Cardiac septum (tissue), 1 donor: ENCODE data around the gene GCLM. TPM values are rescaled to one million over a fixed set of nuclear protein-coding genes. Genes with fewer than 3 reads are reported as not detected.
"Not testable (repeated sequence)": the region's sequence is repeated elsewhere in the genome, so short reads cannot be mapped to it uniquely, and the experiment has no call there.

Experiments
- DNase-seq: peaks from one replicate; pipeline ENCODE4 v3.0.0-alpha.2; 2020; ENCODE audit warnings: low spot score
- intact Hi-C: fragments of 100-400 bp; cut with DNase I; formaldehyde crosslinking; loops from one replicate; pipeline ENCODE4 v1.14.0; 2022
- total RNA-seq: library from RNA; stranded (reverse); fragmentation: NEBNext Ultra II Directional; extraction: Animal tissue kit (Norgen Biotek cat#: 25700); gene quantifications from one replicate; pipeline ENCODE4 v1.2.1, GENCODE V29; 2021
- donor health status: DM: no; HTN: no; CAD: no.

GCLM gene
- total RNA-seq, 1 donor from 2014 or later, result 10.5 TPM

DNA sequence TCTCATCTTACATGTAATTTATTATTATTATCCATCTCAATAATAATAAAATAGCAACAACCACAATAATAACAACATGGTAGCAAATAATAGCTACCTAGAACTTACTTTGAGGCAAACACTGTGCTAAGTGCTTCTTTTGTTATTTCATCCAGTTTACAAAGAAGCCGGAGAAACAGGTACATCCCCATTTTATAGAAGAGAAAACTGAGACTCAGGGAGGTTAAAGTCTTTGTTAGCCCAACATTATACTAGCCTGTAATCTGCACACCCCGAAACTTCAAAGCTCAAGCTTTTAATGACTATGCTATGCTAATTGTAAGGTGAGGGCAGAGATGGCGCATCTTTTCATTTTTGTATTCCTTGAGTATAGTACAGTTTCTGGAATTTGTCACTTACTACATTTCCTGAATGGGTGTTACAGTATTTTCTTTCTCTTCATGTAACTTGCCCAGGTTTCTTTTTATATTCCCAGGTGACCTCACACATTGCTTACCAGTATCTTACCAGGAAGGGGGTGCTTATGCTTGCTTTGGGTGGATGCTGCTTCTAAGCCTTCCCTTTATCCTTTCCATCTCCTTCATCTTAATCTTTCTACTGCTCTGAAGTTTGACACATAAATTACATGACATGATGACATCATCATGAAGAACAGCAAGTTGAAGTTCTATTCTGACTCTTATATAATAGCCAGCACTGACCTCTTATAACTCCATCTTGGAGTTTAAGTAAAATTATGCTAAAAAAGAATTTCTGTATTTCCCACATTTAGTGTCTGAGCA, 8.3 kb downstream of the GCLM start:
- intact Hi-C loops, result no loop called here
- no peak for DNase-seq

DNA sequence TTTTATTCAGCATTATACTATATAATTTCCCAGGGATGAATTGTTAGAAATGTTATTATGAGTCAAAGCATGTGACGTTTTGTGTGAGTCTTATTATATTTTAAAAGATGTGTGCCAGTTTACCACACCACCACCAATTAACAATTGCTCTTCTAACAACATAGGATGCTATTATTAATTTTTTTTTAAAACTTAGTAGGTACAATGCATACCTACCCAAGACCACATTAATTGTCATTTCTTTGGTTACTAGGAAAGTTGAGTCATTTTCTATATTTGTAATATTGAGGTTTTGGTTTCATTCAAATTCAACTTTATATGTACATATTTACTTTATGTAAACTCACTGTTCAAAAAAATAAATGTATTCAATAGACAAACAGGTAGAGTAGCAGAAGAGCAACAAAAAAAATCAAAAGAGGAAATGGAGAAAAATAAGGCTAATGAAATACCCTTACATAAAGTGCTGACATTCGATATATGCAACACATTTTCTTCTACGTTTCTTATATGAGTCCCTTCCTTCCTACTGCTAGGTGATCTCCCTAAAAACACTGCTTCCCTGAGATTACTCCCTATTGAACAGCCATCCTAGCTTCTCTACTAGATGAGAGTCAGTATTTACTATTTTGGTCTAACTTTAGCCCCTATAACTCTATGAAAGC, 9.6 kb downstream of the GCLM start:
- intact Hi-C loops, result no loop called here
- no peak for DNase-seq

GRCh38 chr1:93888900-93889299, 20.3 kb downstream of the GCLM start:
- intact Hi-C loops, result no loop called here
- DNase-seq, result no peak

DNA sequence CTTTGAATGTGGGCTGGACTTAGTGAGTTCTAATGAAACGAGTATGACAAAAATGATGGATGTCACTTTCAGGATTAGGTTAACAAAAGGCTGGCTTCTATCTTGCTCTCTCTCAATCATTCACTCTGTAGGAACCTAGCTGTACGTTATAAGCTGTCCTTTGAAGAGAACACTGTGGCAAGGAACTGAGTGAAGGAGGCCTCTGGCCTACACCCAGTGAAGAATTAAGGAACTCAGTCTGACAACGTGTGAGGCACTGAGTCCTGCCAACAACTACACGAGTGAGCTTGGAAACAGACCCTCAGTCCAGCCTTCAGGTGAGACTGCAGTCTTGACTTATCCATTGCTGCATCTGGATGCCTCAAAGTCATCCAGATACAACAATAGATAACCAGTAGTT, 27.0 kb downstream of the GCLM start:
- no peak for DNase-seq
- intact Hi-C loops, result no loop called here

GRCh38 chr1:93880731-93881130, 28.5 kb downstream of the GCLM start:
- DNase-seq, result no peak
- intact Hi-C loops, result no loop called here

- intact Hi-C loops, result no loop called here
- DNase-seq, result peak; percentile 96
Measured at GRCh38 chr1:93878889-93879586, 30.2 kb downstream of the GCLM start, which contains the start of gene DNTTIP2. Gene DNTTIP2 (minus strand): TSS chr1:93879206. CDS start chr1:93879148, 58 bp downstream.

DNA sequence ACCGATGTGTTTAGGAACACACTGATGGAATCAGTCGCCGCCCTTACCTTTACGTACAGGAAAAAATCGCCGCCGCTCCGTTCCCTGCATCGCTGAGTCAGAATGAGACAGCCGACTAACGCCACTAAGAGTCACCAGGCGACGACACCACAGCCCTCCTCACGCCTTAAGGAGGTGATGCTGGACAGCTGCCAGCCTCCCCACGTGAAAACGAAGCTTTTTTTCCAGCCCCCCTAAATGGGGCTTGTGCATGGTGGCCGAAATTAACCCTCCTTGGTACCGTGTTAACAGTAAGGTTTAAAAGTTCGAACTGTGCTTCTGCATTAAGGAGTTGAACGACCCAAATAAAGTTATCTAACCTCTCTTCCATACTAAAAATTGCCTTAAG, 30.7 kb downstream of the GCLM start:
- intact Hi-C loops, result no loop called here

DNA sequence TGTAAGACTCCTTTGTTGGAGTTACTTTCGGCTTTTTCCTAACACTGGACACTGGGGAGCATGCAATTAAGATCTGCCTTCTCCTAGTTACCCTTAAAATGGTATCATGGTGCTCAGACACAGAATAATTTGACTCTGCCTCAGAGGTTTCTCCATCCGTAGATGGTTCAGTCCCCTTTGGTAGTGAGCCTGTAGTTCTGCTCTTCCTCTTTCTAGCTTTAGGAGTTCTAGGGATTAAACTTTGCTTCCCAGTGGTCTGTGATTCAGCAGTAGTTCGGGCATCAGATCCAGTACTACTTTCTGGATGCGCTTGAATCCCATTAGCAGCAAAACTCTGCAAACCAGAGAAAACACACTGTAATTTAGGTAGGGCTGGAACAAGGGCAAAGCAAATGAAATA, 31.7 kb downstream of the GCLM start:
- intact Hi-C loops, result no loop called here
- no peak for DNase-seq

More for the DNA sequence above, 30.7 kb downstream of the GCLM start:
- DNase-seq, result peak; percentile 89

DNA sequence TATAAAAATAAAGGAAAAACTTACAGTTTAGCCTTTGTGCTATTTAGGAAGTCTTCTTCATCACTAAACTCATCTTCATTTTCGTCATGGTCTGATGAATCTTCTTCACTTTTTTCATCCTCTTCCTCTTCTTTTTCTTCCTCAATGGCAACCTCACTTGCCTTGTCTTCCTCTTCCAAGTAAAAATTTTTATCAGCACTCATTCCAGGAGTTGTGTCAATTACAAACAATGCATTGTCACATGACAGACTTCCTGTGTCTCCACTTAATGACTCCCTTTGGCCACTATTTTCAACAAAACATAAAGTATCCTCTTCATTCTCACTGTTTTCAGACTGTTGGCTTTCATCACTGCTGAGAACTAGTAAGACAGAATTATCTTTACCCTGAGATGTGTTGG, 33.0 kb downstream of the GCLM start:
- intact Hi-C loops, result no loop called here
- no peak for DNase-seq

DNA sequence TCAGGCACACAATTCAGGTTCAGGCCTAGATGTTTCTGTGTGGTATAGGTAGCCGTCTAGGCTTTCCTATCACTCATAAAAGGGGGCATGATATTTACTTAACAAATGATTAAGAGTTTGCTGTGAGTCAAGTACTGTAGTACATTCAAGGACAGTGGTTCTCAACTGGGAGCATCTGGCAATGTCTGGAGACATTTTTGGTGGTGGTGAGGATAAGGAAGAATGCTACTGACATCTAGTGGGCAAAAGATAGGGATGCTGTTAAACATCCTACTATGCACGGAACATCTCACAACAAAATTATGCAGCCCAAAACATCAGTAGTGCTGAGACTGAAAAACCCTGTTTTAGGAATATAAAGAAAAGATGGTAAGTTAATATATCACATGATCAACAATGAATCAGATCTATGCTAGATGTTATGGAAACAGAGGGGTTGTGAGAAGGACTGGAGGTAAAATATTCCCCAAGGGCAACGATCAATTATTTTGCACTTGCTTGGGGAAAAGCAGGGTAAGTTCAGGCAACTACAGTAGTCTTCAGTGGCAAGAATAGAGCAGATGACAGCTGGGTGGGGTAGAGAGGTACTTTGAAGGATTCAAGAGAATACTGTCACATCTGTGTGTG, 35.1 kb downstream of the GCLM start:
- intact Hi-C loops, result no loop called here
- no peak for DNase-seq

DNA sequence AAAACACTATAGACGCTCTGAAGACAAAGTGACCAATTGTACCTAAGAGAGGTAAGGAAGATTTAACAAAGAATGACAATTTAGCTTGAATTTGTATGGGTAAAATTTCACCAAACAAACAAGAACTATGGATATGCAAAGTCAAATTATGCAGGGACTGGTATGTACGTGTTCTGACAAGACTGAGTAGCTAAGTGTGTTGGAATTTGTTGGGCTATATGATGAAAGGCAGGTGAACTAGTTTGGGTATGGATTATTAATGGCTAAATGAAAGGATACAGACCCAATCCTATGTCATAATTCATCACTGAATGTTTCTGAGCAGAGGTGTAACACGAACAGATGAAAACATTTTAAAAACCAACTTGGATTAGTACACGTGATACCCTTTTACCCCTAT, 37.9 kb downstream of the GCLM start:
- no peak for DNase-seq
- intact Hi-C loops, result no loop called here

DNA sequence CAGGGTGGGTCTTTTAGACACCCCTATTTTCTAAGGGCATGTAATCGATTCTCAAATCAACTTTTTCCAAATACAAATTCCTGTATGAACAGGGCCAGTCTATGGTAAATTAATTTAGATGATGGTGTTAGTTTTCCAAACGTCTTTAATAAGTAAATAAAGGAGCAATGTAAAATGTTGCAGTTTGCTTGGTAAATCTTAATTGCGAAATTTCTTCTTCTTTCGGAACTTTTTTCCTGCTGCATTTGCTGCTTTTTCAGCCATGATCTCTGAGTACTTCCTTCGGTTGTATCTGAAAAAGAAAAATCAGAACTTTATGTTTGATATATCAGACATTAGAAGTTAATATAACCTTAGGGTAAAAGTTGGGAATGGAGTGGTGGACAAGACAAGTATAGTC, 39.6 kb downstream of the GCLM start:
- intact Hi-C loops, result no loop called here
- no peak for DNase-seq

DNA sequence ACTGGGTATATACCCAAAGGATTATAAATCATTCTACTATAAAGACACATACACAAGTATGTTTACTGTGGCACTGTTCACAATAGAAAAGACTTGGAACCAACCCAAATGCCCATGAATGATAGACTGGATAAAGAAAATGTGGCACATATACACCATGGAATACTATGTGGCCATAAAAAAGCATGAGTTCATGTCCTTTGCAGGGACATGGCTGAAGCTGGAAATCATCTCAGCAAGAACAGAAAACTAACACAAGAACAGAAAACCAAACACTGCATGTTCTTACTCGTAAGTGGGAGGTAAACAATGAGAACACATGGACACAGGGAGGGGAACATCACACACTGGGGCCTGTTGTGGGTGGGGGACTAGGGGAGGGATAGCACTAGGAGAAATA, 40.7 kb downstream of the GCLM start:
- DNase-seq, intact Hi-C loops: not testable (repeated sequence)

DNA sequence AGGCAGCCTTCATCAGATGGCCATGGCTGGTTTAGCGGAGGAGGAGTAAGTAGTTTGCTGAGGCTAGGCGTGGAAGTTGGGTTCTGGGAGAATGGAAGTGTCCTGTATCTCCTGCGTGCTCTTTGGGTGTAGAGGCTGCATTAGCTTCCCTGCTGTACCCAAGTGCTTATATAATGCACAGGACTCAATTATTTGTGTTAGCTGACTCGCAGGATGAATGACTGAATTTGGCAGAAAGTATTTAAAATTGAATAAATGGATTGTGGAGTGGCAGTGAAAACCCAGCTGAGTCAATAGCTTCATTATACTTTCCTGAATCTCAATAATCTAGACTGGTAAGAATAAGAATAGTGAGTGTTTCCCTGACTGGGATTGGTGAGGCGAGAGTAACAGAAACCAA, 44.0 kb downstream of the GCLM start:
- intact Hi-C loops, result no loop called here

DNA sequence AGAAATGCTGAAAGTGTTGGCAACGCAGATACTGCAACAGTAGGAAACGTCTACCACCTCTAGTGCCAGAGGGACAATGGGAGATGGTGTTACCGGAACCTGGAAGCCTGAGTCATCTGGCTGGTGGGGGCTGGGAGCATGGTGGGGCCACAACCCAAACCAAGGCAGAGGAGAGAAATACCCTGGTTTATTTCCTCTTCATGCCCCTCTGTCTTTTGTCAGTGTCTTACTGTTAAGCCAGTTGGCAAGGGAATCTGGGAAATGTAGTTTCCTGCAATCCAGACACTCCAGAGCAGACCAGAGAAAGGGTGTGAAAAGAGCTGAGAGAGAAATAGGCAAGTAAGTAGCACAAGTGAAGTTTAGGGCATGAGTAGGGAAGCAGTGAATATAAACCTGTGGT, 45.1 kb downstream of the GCLM start:
- no peak for DNase-seq
- intact Hi-C loops, result no loop called here

More for the DNA sequence above, 44.0 kb downstream of the GCLM start:
- no peak for DNase-seq

DNA sequence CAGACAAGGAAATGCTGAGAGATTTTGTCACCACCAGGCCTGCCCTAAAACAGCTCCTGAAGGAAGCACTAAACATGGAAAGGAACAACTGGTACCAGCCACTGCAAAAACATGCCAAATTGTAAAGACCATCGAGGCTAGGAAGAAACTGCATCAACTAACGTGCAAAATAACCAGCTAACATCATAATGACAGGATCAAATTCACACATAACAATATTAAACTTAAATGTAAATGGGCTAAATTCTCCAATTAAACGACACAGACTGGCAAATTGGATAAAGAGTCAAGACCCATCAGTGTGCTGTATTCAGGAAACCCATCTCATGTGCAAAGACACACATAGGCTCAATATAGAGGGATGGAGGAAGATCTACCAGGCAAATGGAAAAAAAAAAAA, 51.6 kb downstream of the GCLM start:
- intact Hi-C loops, DNase-seq: not testable (repeated sequence)

- DNase-seq, intact Hi-C loops: not testable (repeated sequence)
Measured at GRCh38 chr1:93855983-93856382, 53.2 kb downstream of the GCLM start.

DNA sequence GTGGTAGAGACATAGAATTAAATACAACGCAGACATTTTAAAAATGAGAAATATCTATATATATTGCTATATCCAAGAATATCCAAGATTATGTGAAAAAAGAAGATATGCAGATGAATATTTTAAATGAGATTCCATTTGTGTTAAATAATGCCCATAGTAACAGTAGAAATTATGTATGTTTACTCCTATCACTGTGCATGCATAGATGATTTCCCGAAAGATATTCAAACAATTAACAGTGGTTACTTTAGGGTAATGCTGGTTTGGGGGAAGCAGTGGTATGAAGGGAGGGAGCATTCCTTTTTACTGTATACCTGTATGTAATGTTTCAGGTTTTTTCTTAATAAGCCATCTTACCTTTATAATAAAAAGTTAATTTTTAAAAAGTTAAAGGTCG, 55.3 kb downstream of the GCLM start:
- intact Hi-C loops, result no loop called here
- DNase-seq, result no peak

- intact Hi-C loops, result no loop called here
- DNase-seq, result no peak
Measured at GRCh38 chr1:93851878-93852277, 57.4 kb downstream of the GCLM start.

DNA sequence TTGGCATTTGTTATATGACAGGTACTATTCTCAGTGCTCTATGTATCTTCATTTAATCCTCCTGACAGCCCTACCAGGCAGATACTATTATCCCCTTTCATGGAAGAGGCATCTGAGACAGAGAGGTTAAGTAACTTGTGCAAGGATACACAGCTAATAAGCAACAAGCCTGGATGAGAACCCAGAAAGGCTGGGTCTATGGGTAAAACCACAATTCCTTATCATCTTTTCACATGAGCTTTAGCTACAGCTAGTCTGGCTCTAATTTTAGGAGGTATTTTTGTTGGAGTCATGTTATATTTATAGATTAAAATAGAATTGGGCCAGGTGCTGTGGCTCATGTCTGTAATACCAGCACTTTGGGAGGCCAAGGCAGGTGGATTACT, 57.9 kb downstream of the GCLM start:
- DNase-seq, result no peak
- intact Hi-C loops, result no loop called here
